ENCODE data around the gene CNOT8. TPM values are rescaled to one million over a fixed set of nuclear protein-coding genes. Genes with fewer than 3 reads are reported as not detected.

Gene CNOT8
- polyA plus RNA-seq, 1 donor from 2014 or later: 146 TPM

GRCh38 chr5:154844809-154845208 lies 13.6 kb upstream of the CNOT8 start:
- no peak overlapping the region for H3K27ac ChIP-seq (ENCODE audit: low read length)

GRCh38 chr5:154849264-154849785 lies 9.1 kb upstream of the CNOT8 start:
- Histone ChIP-seq H3K36me3 (ENCODE audit: insufficient read depth, low read length) (no peaks in the 10 kb centered on the region), H3K9me3 (ENCODE audit: low read length) (no peaks in the 10 kb centered on the region), H3K27me3 (ENCODE audit: insufficient read depth, low read depth, low read length) (no peaks in the 10 kb centered on the region), H3K9me2 (ENCODE audit: insufficient read depth, low read length) (no peaks in the 10 kb centered on the region), H4K20me1 (ENCODE audit: insufficient read depth) (no peaks in the 10 kb centered on the region), H2AFZ (ENCODE audit: low read depth, low read length) (no peak overlapping the region), H3K4me3 (ENCODE audit: low read length) (no peak overlapping the region), H3F3A (ENCODE audit: insufficient read depth, low read length, poor library complexity, severe bottlenecking) (no peaks in the 10 kb centered on the region), H3K9ac (ENCODE audit: low read length) (no peak overlapping the region), H3K4me2 (ENCODE audit: low read length) (no peak overlapping the region), H3K79me2 (replicated peaks; ENCODE audit: insufficient read depth, low read length) (no peaks in the 10 kb centered on the region), H3K27ac (ENCODE audit: low read length) (no peak overlapping the region)
- TF ChIP-seq REST (IDR thresholded peaks at IDR 0.05; ENCODE audit: borderline replicate concordance): no peak
- no peak for TF ChIP-seq CTCF (IDR thresholded peaks at IDR 0.05; ENCODE audit: poor library complexity, severe bottlenecking)
- TF ChIP-seq TAF1 (IDR thresholded peaks at IDR 0.05; ENCODE audit: low read depth): no peak
- TF ChIP-seq POLR2AphosphoS5 (IDR thresholded peaks at IDR 0.05): no peak
- no peak for TF ChIP-seq SMC3 (conservative IDR thresholded peaks at IDR 0.05; ENCODE audit: poor library complexity)
- no peak for TF ChIP-seq MXI1 (conservative IDR thresholded peaks at IDR 0.05; ENCODE audit: poor library complexity, severe bottlenecking)
- TF ChIP-seq RAD21 (conservative IDR thresholded peaks at IDR 0.05): no peak

More at GRCh38 chr5:154844809-154845208, 13.6 kb upstream of the CNOT8 start:
- no peaks in the 10 kb centered on the region for H3K36me3 ChIP-seq (ENCODE audit: insufficient read depth, low read length)
- H3F3A ChIP-seq (ENCODE audit: insufficient read depth, low read length, poor library complexity, severe bottlenecking): no peaks in the 10 kb centered on the region
- no peak overlapping the region for H3K4me2 ChIP-seq (ENCODE audit: low read length)
- H3K27me3 ChIP-seq (ENCODE audit: insufficient read depth, low read depth, low read length): no peaks in the 10 kb centered on the region
- no peaks in the 10 kb centered on the region for H3K9me3 ChIP-seq (ENCODE audit: low read length)
- TF ChIP-seq TAF1 (IDR thresholded peaks at IDR 0.05; ENCODE audit: low read depth): no peak
- no peak for TF ChIP-seq CTCF (IDR thresholded peaks at IDR 0.05; ENCODE audit: poor library complexity, severe bottlenecking)
- no peak for TF ChIP-seq MXI1 (conservative IDR thresholded peaks at IDR 0.05; ENCODE audit: poor library complexity, severe bottlenecking)
- TF ChIP-seq RAD21 (conservative IDR thresholded peaks at IDR 0.05): no peak
- TF ChIP-seq REST (IDR thresholded peaks at IDR 0.05; ENCODE audit: borderline replicate concordance): no peak
- TF ChIP-seq SMC3 (conservative IDR thresholded peaks at IDR 0.05; ENCODE audit: poor library complexity): no peak
- no peak for TF ChIP-seq EZH2 (IDR thresholded peaks at IDR 0.05; ENCODE audit: borderline replicate concordance, insufficient read depth, low read length, poor library complexity, severe bottlenecking)
- TF ChIP-seq EP300 (conservative IDR thresholded peaks at IDR 0.05; ENCODE audit: poor library complexity, severe bottlenecking): no peak
- TF ChIP-seq POLR2AphosphoS5 (IDR thresholded peaks at IDR 0.05): no peak
- H3K9me2 ChIP-seq (ENCODE audit: insufficient read depth, low read length): no peaks in the 10 kb centered on the region
- H3K79me2 ChIP-seq (replicated peaks; ENCODE audit: insufficient read depth, low read length): no peaks in the 10 kb centered on the region
- H3K4me3 ChIP-seq (ENCODE audit: low read length): no peak overlapping the region
- no peak overlapping the region for H3K9ac ChIP-seq (ENCODE audit: low read length)
- H4K20me1 ChIP-seq (ENCODE audit: insufficient read depth): no peaks in the 10 kb centered on the region
- H2AFZ ChIP-seq (ENCODE audit: low read depth, low read length): no peak overlapping the region
